CD14-positive monocyte (primary cell): ENCODE measurements around the gene PPP1R3C. TPM values are rescaled to one million over a fixed set of nuclear protein-coding genes. Genes with fewer than 3 reads are reported as not detected.

ENCODE experiments used
- DNase-seq, 3 donors: peaks; one replicate each; pipeline ENCODE4 v3.0.0-alpha.2; 2011 to 2022
- H2AFZ ChIP-seq: 2 replicates; pipeline ENCODE4 v1.6.0; 2012; ENCODE audit warnings: mild to moderate bottlenecking, low read depth, low read length, inconsistent platforms; ENCODE audit not compliant: insufficient read depth, poor library complexity, severe bottlenecking
- H3K27ac ChIP-seq, 2 donors: 1 replicate in 1 of 2; 2 replicates in 1 of 2; pipeline ENCODE4 v1.5.1; 2012 to 2013; ENCODE audit warnings: low read length in 2 of 2, control low read depth in 1 of 2, inconsistent platforms in 1 of 2, low read depth in 1 of 2, mild to moderate bottlenecking in 1 of 2
- H3K27me3 ChIP-seq, 2 donors: one replicate each; pipeline versions ENCODE4 v1.6.0 to v1.6.1; 2011 to 2013; ENCODE audit warnings: low read length in 2 of 2; ENCODE audit not compliant: control insufficient read depth in 2 of 2, insufficient read depth in 2 of 2
- H3K36me3 ChIP-seq, 2 donors: replicated peaks in 1 of 2; 1 replicate in 1 of 2; 2 replicates in 1 of 2; pipeline versions ENCODE4 v1.5.1 to v1.6.1; 2012 to 2013; ENCODE audit warnings: low read length in 2 of 2, control low read depth in 1 of 2, inconsistent platforms in 1 of 2, mild to moderate bottlenecking in 1 of 2; ENCODE audit not compliant: insufficient read depth in 2 of 2, control insufficient read depth in 1 of 2
- H3K4me1 ChIP-seq, 2 donors: 1 replicate in 1 of 2; 2 replicates in 1 of 2; pipeline versions ENCODE4 v1.5.1 to v1.6.1; 2012 to 2013; ENCODE audit warnings: low read length in 2 of 2, control low read depth in 1 of 2, inconsistent platforms in 1 of 2, mild to moderate bottlenecking in 1 of 2, moderate library complexity in 1 of 2; ENCODE audit not compliant: insufficient read depth in 2 of 2, control insufficient read depth in 1 of 2
- H3K4me2 ChIP-seq: replicated peaks from 2 replicates; pipeline ENCODE3; 2012; ENCODE audit warnings: low read length, moderate library complexity, mild to moderate bottlenecking; ENCODE audit not compliant: poor library complexity, severe bottlenecking; ENCODE audit errors: extremely low read depth
- H3K4me3 ChIP-seq, 3 experiments: fragments of 200-600 bp in 1 of 3; sonication (generic) in 1 of 3; replicated peaks in 1 of 3; 1 replicate in 2 of 3; 2 replicates in 1 of 3; pipeline ENCODE4 v1.5.1; 2011 to 2013; ENCODE audit warnings: low read length in 3 of 3, mild to moderate bottlenecking in 3 of 3, control low read depth in 2 of 3, low read depth in 2 of 3, inconsistent platforms in 1 of 3, moderate library complexity in 1 of 3
- H3K79me2 ChIP-seq: 2 replicates; pipeline ENCODE4 v1.6.0; 2012; ENCODE audit warnings: mild to moderate bottlenecking, control low read depth, inconsistent platforms, low read length, moderate library complexity; ENCODE audit not compliant: insufficient read depth
- H3K9ac ChIP-seq: 2 replicates; pipeline ENCODE4 v1.6.0; 2017; ENCODE audit warnings: low read length, mild to moderate bottlenecking; ENCODE audit not compliant: insufficient read depth, poor library complexity, severe bottlenecking
- H3K9me3 ChIP-seq, 2 donors: replicated peaks in 1 of 2; 1 replicate in 1 of 2; 2 replicates in 1 of 2; pipeline versions ENCODE4 v1.5.1 to v1.6.1; 2012 to 2013; ENCODE audit warnings: low read length in 2 of 2, control low read depth in 1 of 2; ENCODE audit not compliant: control insufficient read depth in 1 of 2, insufficient read depth in 1 of 2
- H4K20me1 ChIP-seq: 2 replicates; pipeline ENCODE4 v1.6.0; 2012; ENCODE audit warnings: mild to moderate bottlenecking, low read length, control low read depth, moderate library complexity; ENCODE audit not compliant: insufficient read depth
- H3K27ac Mint-ChIP-seq, 7 donors: one replicate each; pipeline ENCODE4 v1.8.0; 2020; ENCODE audit warnings: mild to moderate bottlenecking in 7 of 7, mixed read lengths in 7 of 7, moderate library complexity in 6 of 7, inconsistent platforms in 2 of 7
- H3K27me3 Mint-ChIP-seq, 3 donors: one replicate each; pipeline ENCODE4 v1.8.0; 2021 to 2022; ENCODE audit warnings: low read depth in 3 of 3, mild to moderate bottlenecking in 3 of 3, mixed read lengths in 3 of 3, moderate library complexity in 3 of 3, inconsistent platforms in 1 of 3
- H3K36me3 Mint-ChIP-seq, 2 donors: one replicate each; pipeline ENCODE4 v1.8.0; 2020; ENCODE audit warnings: mixed read lengths in 2 of 2, inconsistent platforms in 1 of 2, mild to moderate bottlenecking in 1 of 2
- H3K4me1 Mint-ChIP-seq: one replicate; pipeline ENCODE4 v1.8.0; 2020; ENCODE audit warnings: mild to moderate bottlenecking, mixed read lengths
- H3K4me3 Mint-ChIP-seq, 2 donors: one replicate each; pipeline ENCODE4 v1.8.0; 2020; ENCODE audit warnings: mild to moderate bottlenecking in 2 of 2, mixed read lengths in 2 of 2, moderate library complexity in 1 of 2
- H3K9me3 Mint-ChIP-seq, 7 donors: one replicate each; pipeline ENCODE4 v1.8.0; 2020 to 2022; ENCODE audit warnings: mixed read lengths in 7 of 7, mild to moderate bottlenecking in 6 of 7, moderate library complexity in 6 of 7, inconsistent platforms in 2 of 7
- CTCF ChIP-seq: fragments of 200-600 bp; IDR thresholded peaks from one replicate; pipeline ENCODE4 v1.8.0; 2022; ENCODE audit warnings: antibody characterized with exemption, mild to moderate bottlenecking
- WGBS: methylation state at CpG from one replicate; pipeline ENCODE4 v1.1.5; 2013; ENCODE audit warnings: missing lambda C conversion rate; ENCODE audit not compliant: insufficient coverage; 5-methylcytosine and 5-hydroxymethylcytosine counted together
- intact Hi-C, 2 donors: fragments of 100-400 bp; cut with micrococcal nuclease; formaldehyde crosslinking; loops; one replicate each; pipeline versions ENCODE4 v1.15.0 to v1.15.1; 2023
- polyA plus RNA-seq, 3 donors: library from polyadenylated mRNA; depleted of rRNA in 1 of 3; unstranded in 2 of 3; stranded (reverse) in 1 of 3; fragments of 300-500 nt in 2 of 3; fragments of >200 nt in 1 of 3; fragmentation: Illumina TruSeq in 2 of 3; gene quantifications; 1 replicate in 2 of 3; 2 replicates in 1 of 3; pipeline ENCODE4 v1.2.3, GENCODE V29; 2012 to 2021

PPP1R3C gene
- polyA plus RNA-seq, 3 donors = not detected

GRCh38 chr10:91607646-91608403, 25.0 kb downstream of the PPP1R3C start:
- no peak overlapping the region for H3K4me2 ChIP-seq

GRCh38 chr10:91605968-91606367, 26.9 kb downstream of the PPP1R3C start:
- Histone ChIP-seq H3K27ac (no peak overlapping the region), H3K36me3 (no peaks in the 10 kb centered on the region), H2AFZ (no peak overlapping the region), H3K4me2 (no peak overlapping the region), H3K27me3 (no peaks in the 10 kb centered on the region), H3K9me3 (peaks cover 2 to 10% of the 10 kb centered on the region in 2 donors), H3K4me1 (peaks cover 0 to 4% of the 10 kb centered on the region in 2 donors), H3K4me3 (no peak overlapping the region), H3K9ac (no peak overlapping the region), H4K20me1 (no peaks in the 10 kb centered on the region), H3K79me2 (no peaks in the 10 kb centered on the region)
- TF ChIP-seq CTCF = no peak
- H3K9me3 Mint-ChIP-seq = peaks cover 6 to 16% (median 8%) of the 10 kb centered on the region in 7 donors
- no peak overlapping the region for H3K4me3 Mint-ChIP-seq
- H3K4me1 Mint-ChIP-seq = no peaks in the 10 kb centered on the region
- intact Hi-C loops = no loop called here
- no peak for DNase-seq
- H3K27me3 Mint-ChIP-seq = peaks cover 0 to 2% (median 0%) of the 10 kb centered on the region in 3 donors
- H3K27ac Mint-ChIP-seq = no peak overlapping the region
- H3K36me3 Mint-ChIP-seq = no peaks in the 10 kb centered on the region

More at GRCh38 chr10:91607646-91608403, 25.0 kb downstream of the PPP1R3C start:
- Mint-ChIP-seq H3K9me3 (peaks cover 4 to 13% (median 8%) of the 10 kb centered on the region in 7 donors), H3K36me3 (no peaks in the 10 kb centered on the region), H3K4me3 (no peak overlapping the region), H3K27me3 (peaks cover 0 to 2% (median 0%) of the 10 kb centered on the region in 3 donors), H3K27ac (no peak overlapping the region), H3K4me1 (no peaks in the 10 kb centered on the region)
- peaks cover 2 to 10% of the 10 kb centered on the region in 2 donors for H3K9me3 ChIP-seq
- 64% methylated on average over 5 of the region's 5 CpGs for WGBS
- no peak for TF ChIP-seq CTCF
- no peak overlapping the region for H3K4me3 ChIP-seq
- H3K4me1 ChIP-seq = peaks cover 0 to 4% of the 10 kb centered on the region in 2 donors
- H3K79me2 ChIP-seq = no peaks in the 10 kb centered on the region
- no peaks in the 10 kb centered on the region for H3K36me3 ChIP-seq
- no peak overlapping the region for H3K27ac ChIP-seq
- no peaks in the 10 kb centered on the region for H4K20me1 ChIP-seq
- no peak overlapping the region for H3K9ac ChIP-seq
- no peaks in the 10 kb centered on the region for H3K27me3 ChIP-seq
- DNase-seq = no peak
- intact Hi-C loops = no loop called here
- H2AFZ ChIP-seq = no peak overlapping the region
